Germinal center (tissue), 1 donor: ENCODE measurements around the gene CCDC138.
"Not testable (repeated sequence)": the region's sequence is repeated elsewhere in the genome, so short reads cannot be mapped to it uniquely, and the experiment has no call there.

Source experiments
- DNase-seq: peaks from one replicate; pipeline ENCODE4 v3.0.0; 2012; ENCODE audit warnings: mixed read lengths, low spot score

Gene CCDC138

DNA sequence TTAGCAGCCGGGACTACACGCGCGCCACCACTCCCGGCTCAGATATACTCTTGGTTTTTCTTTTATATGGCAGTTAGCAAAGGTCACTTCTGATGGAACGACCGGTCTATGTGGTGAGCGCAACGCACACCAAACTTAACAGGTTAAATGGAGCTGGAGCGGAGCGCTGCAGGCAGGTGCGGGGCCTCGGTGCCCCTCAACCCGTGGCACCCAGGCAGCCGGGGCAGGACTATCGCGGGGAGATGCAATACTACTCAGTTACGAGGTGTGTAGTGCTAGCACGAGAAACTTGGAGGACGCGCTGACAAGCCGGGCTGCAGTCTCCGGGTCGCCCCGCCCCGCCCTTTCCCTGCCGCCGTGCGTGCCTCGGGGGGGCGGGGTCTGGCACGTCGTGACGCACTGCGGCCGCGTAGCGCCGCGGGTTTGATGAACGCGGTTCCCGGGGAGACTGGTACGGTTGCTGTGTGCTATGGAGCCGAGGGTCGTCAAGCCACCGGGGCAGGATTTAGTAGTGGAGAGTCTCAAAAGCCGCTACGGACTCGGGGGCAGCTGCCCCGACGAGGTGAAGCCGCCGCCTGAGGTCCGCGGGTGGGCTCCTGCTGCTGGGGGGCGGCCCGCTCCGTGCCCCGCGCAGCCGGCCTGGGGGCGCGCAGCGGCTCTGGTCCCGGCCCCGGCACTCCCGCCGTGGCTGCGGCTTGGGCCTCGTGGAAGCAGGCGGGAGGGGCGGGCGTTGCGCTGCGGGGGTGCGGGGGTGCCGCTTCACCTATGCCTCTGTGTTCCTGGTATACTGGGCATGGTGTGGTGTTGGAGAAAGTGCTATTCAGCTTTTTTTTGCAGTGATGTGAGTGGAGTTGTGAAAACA is at the start of gene CCDC138:
Gene CCDC138 (plus strand): TSS at position 418 of the 862 bp plus-strand sequence. CDS start 52 bp downstream, at position 470.
- peak; percentile 93 for DNase-seq

DNA sequence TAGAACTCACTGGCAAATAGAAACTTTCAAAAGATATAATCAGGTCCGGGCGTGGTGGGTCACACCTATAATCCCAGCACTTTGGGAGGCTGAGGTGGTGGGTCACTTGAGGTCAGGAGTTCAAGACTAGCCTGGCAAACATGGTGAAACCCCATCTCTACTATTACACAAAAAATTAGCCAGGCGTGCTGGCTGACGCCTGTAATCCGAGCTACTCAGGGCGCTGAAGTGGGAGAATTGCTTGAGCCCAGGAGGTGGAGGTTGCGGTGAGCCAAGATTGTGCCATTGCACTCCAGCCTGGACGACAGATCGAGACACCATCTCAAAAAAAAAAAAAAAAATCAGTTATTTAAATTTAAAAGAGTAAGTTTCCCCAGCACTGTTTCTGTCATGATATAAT is 28.6 kb upstream of the CCDC138 start:
- not testable (repeated sequence) for DNase-seq

DNA sequence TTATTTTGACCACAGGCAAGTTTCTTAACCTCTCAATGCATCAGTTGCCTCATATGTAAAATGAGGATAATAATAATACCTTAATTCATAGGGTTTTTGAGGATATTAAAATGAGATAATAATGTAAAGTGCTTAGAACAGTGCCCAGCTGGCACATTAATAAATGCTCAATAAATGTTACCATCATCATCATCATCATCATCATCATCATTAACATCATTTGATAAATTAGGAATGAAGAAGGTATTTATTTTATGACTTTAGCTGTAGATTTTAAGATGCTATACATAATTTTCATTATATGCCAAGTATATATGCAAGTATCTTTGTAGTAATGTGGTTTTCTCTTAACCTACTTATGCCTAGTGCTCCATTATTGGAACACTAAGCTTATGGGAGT is 24.0 kb upstream of the CCDC138 start:
- not testable (repeated sequence) for DNase-seq

DNA sequence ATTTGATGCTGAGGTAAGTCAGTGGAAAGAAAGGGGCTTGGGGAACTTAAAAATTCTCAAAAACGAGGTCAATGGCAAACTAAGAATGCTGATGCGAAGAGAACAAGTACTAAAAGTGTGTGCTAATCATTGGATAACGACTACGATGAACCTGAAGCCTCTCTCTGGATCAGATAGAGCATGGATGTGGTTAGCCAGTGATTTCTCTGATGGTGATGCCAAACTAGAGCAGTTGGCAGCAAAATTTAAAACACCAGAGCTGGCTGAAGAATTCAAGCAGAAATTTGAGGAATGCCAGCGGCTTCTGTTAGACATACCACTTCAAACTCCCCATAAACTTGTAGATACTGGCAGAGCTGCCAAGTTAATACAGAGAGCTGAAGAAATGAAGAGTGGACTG is 19.9 kb upstream of the CCDC138 start:
- DNase-seq, result not testable (repeated sequence)

GRCh38 chr2:108767859-108768258 is 18.7 kb upstream of the CCDC138 start:
- DNase-seq, result not testable (repeated sequence)

DNA sequence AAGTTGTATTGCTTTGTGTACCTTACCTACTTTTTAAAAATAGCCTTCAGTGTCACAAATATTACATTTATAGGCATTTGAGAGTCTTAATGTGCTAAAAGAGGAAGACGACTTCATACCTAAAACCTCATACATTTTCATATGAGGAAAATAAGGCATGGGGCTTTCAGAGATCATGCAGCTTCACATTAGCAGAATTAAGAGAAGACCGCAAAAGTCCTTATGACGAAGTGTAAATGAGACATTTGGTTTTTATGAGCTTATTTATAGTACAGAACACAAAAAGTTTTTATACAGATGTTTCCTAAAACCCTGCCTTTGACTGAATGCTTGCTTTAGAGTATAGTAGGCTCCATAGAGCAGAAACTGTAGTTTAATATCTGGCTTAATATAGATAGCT is 10.1 kb upstream of the CCDC138 start:
- peak; percentile 56 for DNase-seq

GRCh38 chr2:108778857-108779256 is 7.7 kb upstream of the CCDC138 start:
- no peak for DNase-seq

- no peak for DNase-seq
Measured at GRCh38 chr2:108786008-108786353, 590 bp upstream of the CCDC138 start.

DNA sequence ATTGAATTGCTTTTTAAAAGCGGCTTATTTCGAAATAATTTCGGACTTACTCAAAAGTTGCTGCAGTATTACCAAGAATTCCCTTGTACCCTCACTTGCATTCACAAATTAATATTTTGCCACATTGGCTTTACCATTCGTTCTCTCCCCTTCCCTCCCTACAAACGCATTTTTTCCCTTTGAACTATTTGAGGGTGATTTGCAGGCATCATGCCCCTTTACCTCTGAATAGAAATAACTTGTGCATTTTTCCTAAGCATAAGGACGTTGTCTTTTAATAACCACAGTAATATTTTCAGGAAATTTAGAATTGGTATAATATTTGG is 608 bp downstream of the CCDC138 start:
- no peak for DNase-seq

- no peak for DNase-seq
Measured at GRCh38 chr2:108803045-108803736, 16.6 kb downstream of the CCDC138 start.

GRCh38 chr2:108805032-108805431 is 18.5 kb downstream of the CCDC138 start:
- DNase-seq, result no peak

GRCh38 chr2:108805782-108806181 is 19.2 kb downstream of the CCDC138 start:
- DNase-seq, result no peak

DNA sequence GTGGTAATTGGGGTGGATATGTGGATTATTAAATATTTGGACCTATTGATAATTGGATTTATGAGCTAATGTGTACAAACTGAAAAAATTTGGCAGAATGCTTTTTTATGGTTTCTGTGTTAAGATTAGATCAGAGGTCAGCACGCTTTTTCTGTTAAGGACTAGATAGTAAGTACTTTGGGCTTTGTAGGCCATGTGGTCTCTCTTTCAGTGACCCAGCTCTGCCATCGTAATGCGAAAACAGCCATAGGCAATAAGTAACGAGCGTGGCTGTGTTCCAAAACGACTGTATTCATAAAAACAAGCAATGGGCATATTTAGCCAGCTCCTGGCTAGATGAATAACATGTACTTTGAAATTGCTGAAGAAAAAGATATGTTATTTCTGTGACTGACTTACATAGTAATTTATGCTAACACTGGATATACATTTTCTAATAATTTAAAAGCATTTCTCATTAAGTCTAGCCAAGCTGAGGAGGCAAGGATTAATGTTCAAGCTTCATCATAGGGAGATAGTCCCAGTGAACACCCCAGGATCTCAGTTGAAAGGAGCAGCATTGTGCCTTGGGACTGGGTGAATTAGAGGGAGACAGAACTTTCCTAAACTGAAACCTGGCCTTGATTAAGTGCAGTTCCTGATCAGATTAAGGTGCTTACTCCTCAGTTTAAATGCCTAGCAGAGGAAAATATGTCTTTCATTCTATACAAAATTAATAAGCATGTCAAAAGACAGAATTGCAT is 20.0 kb downstream of the CCDC138 start:
- no peak for DNase-seq

GRCh38 chr2:108809936-108810335 is 23.4 kb downstream of the CCDC138 start:
- no peak for DNase-seq

GRCh38 chr2:108810993-108811957 is 24.7 kb downstream of the CCDC138 start:
- no peak for DNase-seq

- no peak for DNase-seq
Measured at GRCh38 chr2:108813732-108814131, 27.2 kb downstream of the CCDC138 start.

DNA sequence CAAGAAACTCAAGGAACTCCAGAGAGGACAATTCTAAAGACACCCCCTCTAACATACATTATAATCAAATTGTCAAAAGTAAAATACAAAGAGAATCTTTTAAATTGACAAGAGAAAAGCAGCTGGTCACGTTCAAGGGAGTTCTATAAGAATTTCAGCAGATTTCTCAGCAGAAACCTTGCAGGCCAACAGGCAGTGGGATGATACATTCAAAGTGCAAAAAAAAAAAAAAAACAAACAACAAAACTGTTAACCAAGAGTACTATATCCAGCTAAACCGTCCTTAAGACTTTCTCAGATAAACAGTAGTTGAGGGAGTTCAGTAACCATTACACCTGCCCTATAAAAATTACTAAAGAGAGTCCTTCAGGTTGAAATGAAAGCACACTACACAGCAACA is 33.9 kb downstream of the CCDC138 start:
- DNase-seq, result no peak

GRCh38 chr2:108823286-108823685 is 36.7 kb downstream of the CCDC138 start:
- no peak for DNase-seq

DNA sequence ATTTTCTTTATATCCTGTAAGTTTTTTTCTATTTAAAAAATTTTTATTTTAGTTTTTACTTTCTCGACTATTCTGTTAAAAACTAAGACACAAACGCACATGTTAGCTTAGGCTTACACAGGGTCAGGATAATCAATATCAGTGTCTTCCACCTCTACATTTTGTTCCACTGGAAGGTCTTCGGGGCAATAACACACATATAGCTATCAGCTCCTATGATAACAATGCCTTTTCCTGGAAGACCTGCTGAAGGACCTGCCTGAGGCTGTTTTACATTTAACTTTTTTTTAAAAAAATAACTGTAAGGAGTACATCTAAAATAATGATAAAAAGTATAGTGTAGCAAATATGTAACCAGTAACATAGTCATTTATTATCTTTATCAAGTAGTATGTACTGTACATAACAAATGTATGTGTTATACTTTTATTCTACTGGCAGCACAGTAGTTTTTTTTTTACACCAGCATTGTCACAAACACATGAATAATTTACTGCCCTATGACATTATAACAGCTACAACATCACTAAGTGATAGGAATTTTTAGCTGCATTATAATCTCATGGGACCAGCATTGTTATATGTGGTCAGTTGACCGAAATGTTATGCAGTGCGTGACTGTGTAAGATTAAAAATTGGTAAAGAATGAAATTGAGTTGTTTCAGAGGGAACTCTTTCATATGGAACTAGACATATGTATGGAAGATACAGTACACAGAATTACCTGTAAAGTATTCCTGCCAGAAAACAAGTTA is 37.9 kb downstream of the CCDC138 start:
- DNase-seq, result no peak

GRCh38 chr2:108825254-108825653 is 38.7 kb downstream of the CCDC138 start:
- no peak for DNase-seq

GRCh38 chr2:108825736-108826135 is 39.2 kb downstream of the CCDC138 start:
- DNase-seq, result no peak
